ENCODE data around the gene CDC42BPG. TPM values are rescaled to one million over a fixed set of nuclear protein-coding genes. Genes with fewer than 3 reads are reported as not detected.

Gene CDC42BPG
- total and polyA plus RNA-seq, 2 donors (not counting 1 experiment from before 2014, with no cell fraction given): 0.03 to 0.33 TPM

DNA sequence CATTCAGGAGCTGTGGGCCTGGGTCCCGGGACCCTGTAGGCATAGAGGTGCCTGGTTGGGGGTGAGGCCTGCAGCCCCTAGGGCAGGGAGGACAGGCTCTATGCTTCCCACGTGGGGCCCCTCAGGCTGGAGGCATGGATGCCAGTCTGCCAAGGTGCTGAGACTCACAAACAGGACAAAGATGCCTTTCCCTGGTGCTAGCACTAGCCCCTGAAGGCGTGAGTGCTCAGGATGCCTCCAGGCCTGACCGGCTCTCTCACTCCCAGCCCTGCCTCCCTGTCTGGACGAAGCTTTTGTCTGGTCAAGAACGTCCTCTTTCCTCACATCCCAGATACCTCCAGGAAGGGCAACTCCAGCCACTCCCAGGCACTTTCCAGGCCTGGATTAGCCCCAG is 2.1 kb downstream of the CDC42BPG start:
- Histone ChIP-seq H3K9ac (ENCODE audit: insufficient read depth, low read length) (no peak overlapping the region), H3K27me3 (ENCODE audit: control insufficient read depth, insufficient read depth, low read length) (no peaks in the 10 kb centered on the region), H2AFZ (ENCODE audit: low read length) (no peak overlapping the region), H3K4me3 (replicated peaks in 1 of 4; ENCODE audit: control extremely low read depth in 1 of 4, insufficient read depth in 1 of 4, low read depth in 3 of 4, low read length in 4 of 4) (no peak overlapping the region), H3K79me2 (ENCODE audit: control insufficient read depth, insufficient read depth, low read length) (no peaks in the 10 kb centered on the region), H3K4me2 (ENCODE audit: extremely low read depth, insufficient read depth, low read length) (no peak overlapping the region), H3K4me1 (ENCODE audit: control insufficient read depth, extremely low read depth, insufficient read depth, low read length) (peaks cover 5% of the 10 kb centered on the region), H3K27ac (ENCODE audit: insufficient read depth, low read length) (no peak overlapping the region), H3K9me3 (ENCODE audit: control insufficient read depth, insufficient read depth, low read depth, low read length) (no peaks in the 10 kb centered on the region), H3K36me3 (ENCODE audit: control insufficient read depth, insufficient read depth, low read length) (no peaks in the 10 kb centered on the region), H4K20me1 (ENCODE audit: control insufficient read depth, extremely low read depth, insufficient read depth, low read length) (no peaks in the 10 kb centered on the region)
- no peak for DNase-seq (ENCODE audit: low read depth in 2 of 2)
- no peak for TF ChIP-seq EZH2 (IDR thresholded peaks at IDR 0.05; ENCODE audit: low read length, missing control alignments)
- TF ChIP-seq, protein P1, sequence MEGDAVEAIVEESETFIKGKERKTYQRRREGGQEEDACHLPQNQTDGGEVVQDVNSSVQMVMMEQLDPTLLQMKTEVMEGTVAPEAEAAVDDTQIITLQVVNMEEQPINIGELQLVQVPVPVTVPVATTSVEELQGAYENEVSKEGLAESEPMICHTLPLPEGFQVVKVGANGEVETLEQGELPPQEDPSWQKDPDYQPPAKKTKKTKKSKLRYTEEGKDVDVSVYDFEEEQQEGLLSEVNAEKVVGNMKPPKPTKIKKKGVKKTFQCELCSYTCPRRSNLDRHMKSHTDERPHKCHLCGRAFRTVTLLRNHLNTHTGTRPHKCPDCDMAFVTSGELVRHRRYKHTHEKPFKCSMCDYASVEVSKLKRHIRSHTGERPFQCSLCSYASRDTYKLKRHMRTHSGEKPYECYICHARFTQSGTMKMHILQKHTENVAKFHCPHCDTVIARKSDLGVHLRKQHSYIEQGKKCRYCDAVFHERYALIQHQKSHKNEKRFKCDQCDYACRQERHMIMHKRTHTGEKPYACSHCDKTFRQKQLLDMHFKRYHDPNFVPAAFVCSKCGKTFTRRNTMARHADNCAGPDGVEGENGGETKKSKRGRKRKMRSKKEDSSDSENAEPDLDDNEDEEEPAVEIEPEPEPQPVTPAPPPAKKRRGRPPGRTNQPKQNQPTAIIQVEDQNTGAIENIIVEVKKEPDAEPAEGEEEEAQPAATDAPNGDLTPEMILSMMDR (conservative IDR thresholded peaks at IDR 0.05 in 1 of 2, IDR thresholded peaks at IDR 0.05 in 1 of 2; ENCODE audit: low read depth in 1 of 2, low read length in 2 of 2): no peak

GRCh38 chr11:64841592-64842365 is 2.7 kb downstream of the CDC42BPG start:
- H3K4me3 ChIP-seq (replicated peaks in 1 of 4; ENCODE audit: control extremely low read depth in 1 of 4, insufficient read depth in 1 of 4, low read depth in 3 of 4, low read length in 4 of 4): no peak overlapping the region
- no peak for DNase-seq (ENCODE audit: low read depth in 2 of 2)
- H2AFZ ChIP-seq (ENCODE audit: low read length): no peak overlapping the region
- TF ChIP-seq, protein P1 (conservative IDR thresholded peaks at IDR 0.05 in 1 of 2, IDR thresholded peaks at IDR 0.05 in 1 of 2; ENCODE audit: low read depth in 1 of 2, low read length in 2 of 2): no peak
- TF ChIP-seq EZH2 (IDR thresholded peaks at IDR 0.05; ENCODE audit: low read length, missing control alignments): no peak
- peaks cover 4% of the 10 kb centered on the region for H3K4me1 ChIP-seq (ENCODE audit: control insufficient read depth, extremely low read depth, insufficient read depth, low read length)
- H3K4me2 ChIP-seq (ENCODE audit: extremely low read depth, insufficient read depth, low read length): no peak overlapping the region
- H3K9ac ChIP-seq (ENCODE audit: insufficient read depth, low read length): no peak overlapping the region
- H3K9me3 ChIP-seq (ENCODE audit: control insufficient read depth, insufficient read depth, low read depth, low read length): no peaks in the 10 kb centered on the region
- H3K27me3 ChIP-seq (ENCODE audit: control insufficient read depth, insufficient read depth, low read length): no peaks in the 10 kb centered on the region
- no peaks in the 10 kb centered on the region for H3K36me3 ChIP-seq (ENCODE audit: control insufficient read depth, insufficient read depth, low read length)
- no peaks in the 10 kb centered on the region for H3K79me2 ChIP-seq (ENCODE audit: control insufficient read depth, insufficient read depth, low read length)
- H4K20me1 ChIP-seq (ENCODE audit: control insufficient read depth, extremely low read depth, insufficient read depth, low read length): no peaks in the 10 kb centered on the region
- no peak overlapping the region for H3K27ac ChIP-seq (ENCODE audit: insufficient read depth, low read length)

GRCh38 chr11:64839887-64840782 is 4.3 kb downstream of the CDC42BPG start:
- no peak overlapping the region for H3K27ac ChIP-seq (ENCODE audit: insufficient read depth, low read length)
- no peak for TF ChIP-seq EZH2 (IDR thresholded peaks at IDR 0.05; ENCODE audit: low read length, missing control alignments)
- TF ChIP-seq, protein P1 (conservative IDR thresholded peaks at IDR 0.05 in 1 of 2, IDR thresholded peaks at IDR 0.05 in 1 of 2; ENCODE audit: low read depth in 1 of 2, low read length in 2 of 2): no peak

More at GRCh38 chr11:64839887-64840782, 4.3 kb downstream of the CDC42BPG start:
- H3K9me3 ChIP-seq (ENCODE audit: control insufficient read depth, insufficient read depth, low read depth, low read length): no peaks in the 10 kb centered on the region
- no peaks in the 10 kb centered on the region for H3K79me2 ChIP-seq (ENCODE audit: control insufficient read depth, insufficient read depth, low read length)
- peaks cover 1% of the 10 kb centered on the region for H3K4me1 ChIP-seq (ENCODE audit: control insufficient read depth, extremely low read depth, insufficient read depth, low read length)
- H3K4me3 ChIP-seq (replicated peaks in 1 of 4; ENCODE audit: control extremely low read depth in 1 of 4, insufficient read depth in 1 of 4, low read depth in 3 of 4, low read length in 4 of 4): no peak overlapping the region
- H4K20me1 ChIP-seq (ENCODE audit: control insufficient read depth, extremely low read depth, insufficient read depth, low read length): no peaks in the 10 kb centered on the region
- H3K36me3 ChIP-seq (ENCODE audit: control insufficient read depth, insufficient read depth, low read length): no peaks in the 10 kb centered on the region
- DNase-seq (ENCODE audit: low read depth in 2 of 2): no peak
- no peak overlapping the region for H2AFZ ChIP-seq (ENCODE audit: low read length)
- H3K27me3 ChIP-seq (ENCODE audit: control insufficient read depth, insufficient read depth, low read length): no peaks in the 10 kb centered on the region
- no peak overlapping the region for H3K9ac ChIP-seq (ENCODE audit: insufficient read depth, low read length)
- no peak overlapping the region for H3K4me2 ChIP-seq (ENCODE audit: extremely low read depth, insufficient read depth, low read length)
